Measurements from ENCODE around the gene CYBC1.
A peak's percentile ranks its signal among the peaks of the same experiment; 100 is the strongest.

Gene CYBC1

DNA sequence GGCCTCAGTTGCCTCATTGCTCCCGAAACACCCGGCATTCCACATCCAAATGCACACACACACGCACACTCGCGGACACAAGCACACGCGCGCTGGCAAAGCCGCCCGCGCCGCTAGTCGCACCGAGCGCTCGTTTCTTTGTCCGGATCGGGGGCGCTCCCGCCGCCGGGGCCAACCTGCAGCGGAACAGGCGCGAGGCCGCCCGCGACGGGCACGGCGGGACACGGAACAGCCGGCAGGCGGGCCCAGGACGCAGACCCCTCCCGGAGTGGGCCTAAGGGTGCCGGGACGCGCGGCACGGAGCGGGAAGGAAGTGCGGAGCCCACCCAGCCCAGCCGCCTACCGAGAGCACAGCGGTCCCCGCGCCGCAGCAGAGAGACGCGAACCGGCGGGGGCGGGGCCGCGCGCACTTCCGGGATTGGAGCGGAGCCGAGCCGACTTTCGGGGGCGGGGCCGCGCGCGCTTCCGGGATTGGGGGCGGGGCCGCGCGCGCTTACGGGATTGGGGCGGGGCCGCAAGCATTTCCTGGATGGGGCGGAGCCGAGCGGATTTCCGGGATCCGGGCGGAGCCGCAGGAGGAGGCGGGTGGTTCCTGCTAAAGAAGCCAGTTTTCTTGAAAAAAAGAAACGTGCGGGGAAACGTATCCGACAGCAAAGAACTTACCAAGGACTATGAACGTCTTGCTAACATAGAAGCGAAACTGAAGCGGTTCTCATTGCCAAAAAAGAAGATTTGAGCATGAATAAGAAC, at the start of gene CYBC1:
Gene CYBC1 (minus strand): TSS at position 396 of the 750 bp plus-strand sequence. CDS start 1,498 bp downstream, outside the sequence.
- DNase-seq (ENCODE audit: low spot score): peak; percentile 96

- DNase-seq (ENCODE audit: low spot score): peak; percentile 19
Measured at GRCh38 chr17:82497483-82498405, 47.2 kb upstream of the CYBC1 start.

DNA sequence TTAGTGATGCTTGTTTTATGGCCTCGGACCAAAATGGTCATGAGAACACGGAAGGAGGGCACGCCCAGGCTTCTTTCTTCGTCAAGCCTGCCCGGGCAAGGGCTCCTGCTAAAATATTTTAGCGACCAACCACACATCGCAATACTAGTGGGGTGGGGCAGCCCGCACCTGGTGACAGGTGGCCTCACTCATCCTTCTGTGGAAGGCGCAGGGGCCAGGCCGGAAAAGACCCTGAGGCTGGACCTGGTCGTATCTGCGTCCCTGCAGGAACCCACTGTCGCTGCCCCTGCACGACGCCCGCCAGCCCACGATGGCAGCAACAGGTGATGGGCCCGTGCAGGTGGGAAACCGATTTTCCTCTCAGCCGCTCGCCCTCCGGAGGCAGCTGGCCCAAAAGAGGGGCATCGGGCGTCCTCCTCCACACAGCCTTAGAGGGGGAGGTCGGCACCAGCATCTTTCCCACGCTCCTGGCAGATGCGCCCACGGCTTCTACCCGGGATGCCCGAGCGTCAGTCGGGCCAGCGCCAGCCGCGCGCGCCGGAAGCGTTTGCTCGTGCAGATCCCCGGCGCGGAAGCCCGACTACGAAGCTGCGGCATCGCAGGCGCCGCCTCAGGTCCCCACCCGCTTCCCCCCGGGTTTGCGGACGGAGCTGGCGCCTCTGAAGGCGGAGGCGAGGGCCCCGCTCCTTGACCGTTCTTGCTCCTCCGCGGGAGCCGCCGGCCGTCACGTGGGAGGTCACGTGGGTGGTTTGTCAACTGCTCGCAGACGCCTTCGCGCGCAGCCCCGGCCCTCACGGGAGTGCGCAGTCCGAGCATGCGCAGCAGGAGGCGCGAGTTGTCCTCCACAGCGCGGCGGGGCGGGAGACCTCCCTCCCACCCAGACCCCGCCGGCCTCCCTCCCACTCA, 46.2 kb upstream of the CYBC1 start:
- peak; percentile 95 for DNase-seq (ENCODE audit: low spot score)

DNA sequence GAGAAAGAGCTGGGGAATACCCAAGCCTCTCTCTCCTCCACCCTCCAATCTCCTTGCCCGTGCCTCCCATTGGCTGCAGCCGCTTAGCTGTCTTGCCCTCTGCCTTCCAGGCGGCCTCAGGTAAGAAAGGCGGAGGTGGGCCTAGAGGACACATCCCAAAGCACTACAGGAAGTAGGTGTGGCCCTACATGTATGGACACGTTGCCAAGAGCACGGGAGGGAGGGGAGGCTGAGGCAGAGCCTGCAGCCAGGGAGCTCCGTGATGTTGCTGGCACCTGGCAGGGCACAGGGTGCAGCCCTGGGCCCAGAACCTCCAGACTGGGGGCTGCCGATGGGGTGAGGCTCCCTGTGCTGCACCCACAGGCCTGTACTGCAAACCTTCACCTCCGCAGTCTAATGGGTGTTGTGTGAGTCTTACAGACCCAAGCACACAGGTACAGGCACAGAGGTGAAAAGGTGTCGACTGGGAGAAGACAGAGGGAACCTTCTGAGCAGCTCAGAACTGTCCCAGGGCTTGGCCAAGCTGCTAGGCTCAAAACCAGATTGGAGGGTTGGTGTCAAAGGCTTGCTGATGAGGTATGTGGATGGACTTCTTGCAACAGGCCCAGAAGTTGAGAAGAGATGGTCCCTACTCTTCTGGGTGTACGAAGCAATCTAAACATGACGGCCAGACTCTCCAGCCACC, 45.4 kb upstream of the CYBC1 start:
- DNase-seq (ENCODE audit: low spot score): no peak

DNA sequence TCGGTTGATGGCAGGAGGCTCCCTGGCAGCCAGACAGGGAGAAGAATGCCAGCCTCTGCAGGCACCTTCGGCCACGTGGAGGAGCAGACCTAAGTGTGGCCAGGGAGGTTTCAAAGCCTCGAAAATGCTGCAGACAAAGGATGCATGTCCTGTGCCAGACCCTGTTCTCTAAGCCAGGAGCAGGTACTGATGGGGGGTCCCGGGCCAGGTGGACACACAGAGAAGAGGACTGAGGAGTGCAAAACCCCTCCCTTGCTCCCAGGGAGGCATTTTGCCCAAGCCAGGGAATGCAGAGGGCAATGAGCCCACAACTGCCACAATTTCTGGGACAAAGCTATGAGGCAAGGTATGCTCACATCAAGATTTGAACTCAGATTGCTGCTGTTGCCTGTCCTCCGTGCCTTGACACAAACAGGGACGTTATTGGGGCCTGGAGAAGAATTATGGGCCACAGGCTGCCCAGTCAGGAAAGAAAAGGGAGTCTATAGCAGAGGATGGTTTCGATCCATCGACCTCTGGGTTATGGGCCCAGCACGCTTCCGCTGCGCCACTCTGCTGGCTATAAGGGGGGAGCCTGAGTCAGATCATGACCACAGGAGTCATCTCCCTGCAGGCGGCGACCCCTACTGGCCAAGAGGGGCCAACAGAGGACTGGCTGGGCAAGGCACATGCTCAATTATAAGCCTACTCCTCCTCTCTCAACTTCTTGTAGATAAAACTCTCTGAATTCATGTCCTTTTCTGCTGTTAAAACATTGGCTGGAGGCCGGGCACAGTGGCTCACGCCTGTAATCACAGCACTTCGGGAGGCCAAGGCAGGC, 43.9 kb upstream of the CYBC1 start:
- DNase-seq (ENCODE audit: low spot score): peak; percentile 92

DNA sequence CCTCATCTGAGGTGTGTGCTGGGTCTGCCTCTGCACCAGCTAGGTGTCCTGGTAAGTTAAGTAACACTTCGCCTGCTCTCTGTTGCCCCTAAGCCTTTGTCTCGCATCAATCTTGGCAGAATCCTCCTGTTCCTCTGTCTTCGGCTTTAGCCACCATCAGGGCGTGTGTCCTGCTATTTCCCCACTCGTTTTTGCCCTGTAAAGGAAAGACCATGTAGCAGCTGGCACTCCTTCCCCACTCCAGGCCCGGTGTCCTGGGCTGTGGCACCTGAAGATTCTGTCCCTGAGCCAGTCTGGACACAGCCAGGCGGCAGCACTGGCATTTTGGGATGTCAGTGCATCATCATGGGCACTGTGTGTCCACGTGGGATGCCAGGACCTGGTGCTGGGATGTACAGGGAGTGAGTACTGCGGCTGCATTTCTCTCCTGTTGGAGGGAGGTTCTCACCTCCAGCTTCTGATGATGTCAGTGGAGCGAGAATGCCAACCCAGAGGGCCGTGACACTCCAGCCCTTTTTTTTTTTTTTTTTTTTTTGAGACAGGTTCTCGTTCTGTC, 42.8 kb upstream of the CYBC1 start:
- no peak for DNase-seq (ENCODE audit: low spot score)

DNA sequence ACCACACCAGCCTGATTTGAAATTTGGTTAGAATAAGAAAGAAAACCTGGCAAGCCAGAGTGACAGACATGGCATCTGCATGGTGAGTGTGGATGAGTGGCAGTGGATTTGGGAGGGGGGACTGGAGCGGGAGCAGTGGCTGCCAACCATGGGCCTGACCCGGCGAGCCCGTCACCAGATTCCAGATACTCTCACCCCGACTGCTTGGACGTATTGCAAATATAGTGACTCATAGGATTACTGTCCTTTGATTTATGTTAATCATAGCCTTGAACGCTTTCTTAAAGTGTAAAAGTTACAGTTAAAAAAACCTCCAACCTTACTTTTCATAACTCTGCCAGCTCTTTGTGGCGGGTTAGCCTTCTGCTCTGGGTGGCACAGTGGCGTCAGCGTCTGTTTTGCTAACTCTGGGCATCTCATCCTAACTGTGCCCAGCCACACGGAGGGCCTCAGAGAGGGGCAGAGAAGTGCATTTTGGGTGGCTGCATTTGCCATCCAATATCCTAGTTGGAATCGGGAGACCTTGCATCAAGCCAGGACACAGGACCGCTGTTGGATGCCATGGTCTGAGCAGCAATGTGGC, 42.2 kb upstream of the CYBC1 start:
- DNase-seq (ENCODE audit: low spot score): no peak

DNA sequence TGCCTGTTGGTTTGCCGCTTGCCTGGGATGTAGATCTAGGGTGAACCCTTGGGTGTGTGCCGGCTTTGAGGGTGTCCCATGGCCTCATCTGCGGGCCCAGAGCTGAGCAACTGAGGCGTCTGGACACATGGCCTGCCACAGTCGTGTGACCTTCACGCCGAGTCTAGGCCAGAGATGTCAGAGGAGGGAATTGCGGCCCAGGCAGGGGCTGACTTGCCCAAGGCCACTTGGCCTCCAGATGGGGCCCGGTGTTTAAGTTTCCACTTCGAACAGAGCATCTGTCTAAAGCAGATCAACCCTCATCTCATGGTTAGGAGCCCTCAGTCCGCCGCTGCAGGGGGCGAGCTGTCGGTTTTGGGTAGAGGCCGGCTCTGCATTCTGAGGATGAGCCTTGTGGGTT, 41.0 kb upstream of the CYBC1 start:
- DNase-seq (ENCODE audit: low spot score): no peak

DNA sequence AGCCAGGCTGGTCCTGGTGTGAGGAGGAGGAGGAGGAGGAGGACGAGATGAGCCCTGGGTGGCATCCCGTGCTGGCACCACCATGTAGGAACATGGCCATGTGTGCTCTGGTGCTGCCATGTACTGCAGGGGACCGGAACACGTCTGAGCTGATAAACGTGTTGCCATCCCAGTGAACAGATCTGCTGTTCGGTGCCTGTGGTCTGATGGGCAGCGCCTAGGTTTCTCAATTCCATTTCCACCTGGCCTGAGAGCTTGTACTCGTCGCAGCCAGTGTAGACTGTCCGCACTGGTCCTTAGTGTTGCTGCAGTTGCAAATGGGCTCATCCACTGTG, 40.6 kb upstream of the CYBC1 start:
- no peak for DNase-seq (ENCODE audit: low spot score)

DNA sequence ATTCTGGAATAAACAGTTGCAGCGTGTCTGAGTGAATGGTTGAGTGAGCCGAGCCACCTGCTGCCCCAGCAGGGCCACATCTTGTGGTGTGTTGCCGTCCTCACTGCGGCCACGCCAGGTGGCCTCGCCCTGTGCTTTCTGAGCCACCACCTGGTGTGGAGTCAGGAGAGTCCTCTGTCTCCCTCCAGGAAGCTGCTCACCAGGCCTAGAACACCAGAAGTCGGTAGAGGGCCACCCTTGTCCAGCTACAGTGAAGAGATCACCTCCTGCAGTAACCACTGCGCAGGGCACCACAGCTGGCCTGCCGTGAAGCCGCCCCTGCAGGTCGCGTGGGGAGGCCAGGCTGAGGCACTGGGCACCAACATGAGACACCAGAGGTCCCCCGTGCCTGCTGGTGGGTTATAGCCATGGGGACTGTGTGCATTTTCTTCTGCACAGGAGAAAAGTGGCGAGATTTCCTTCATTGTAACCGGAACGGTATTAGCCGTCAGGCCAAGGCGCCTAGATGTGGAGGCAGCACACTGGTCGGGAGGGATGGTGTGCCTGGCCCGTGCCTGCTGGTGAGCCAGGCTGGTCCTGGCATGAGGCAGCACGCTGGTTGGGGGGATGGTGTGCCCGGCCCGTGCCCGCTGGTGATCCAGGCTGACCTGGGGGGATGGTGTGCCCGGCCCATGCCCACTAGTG, 40.1 kb upstream of the CYBC1 start:
- no peak for DNase-seq (ENCODE audit: low spot score)

- no peak for DNase-seq (ENCODE audit: low spot score)
Measured at GRCh38 chr17:82489851-82490511, 39.4 kb upstream of the CYBC1 start.

DNA sequence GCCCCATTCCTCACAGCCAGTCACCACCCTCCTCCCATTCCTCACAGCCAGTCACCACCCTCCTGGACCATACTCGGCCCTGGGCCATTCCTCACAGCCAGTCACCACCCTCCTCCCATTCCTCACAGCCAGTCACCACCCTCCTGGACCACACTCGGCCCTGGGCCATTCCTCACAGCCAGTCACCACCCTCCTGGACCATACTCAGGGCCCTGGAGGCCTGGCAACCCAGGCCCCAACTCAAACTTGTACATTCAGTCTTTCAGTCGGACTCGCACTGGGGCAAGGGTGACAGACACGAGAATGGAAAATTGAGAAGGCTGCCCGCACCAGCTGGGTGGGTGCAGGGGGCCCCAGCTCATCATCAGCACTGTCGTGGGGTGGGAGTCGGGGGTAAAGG, 38.6 kb upstream of the CYBC1 start:
- DNase-seq (ENCODE audit: low spot score): no peak

DNA sequence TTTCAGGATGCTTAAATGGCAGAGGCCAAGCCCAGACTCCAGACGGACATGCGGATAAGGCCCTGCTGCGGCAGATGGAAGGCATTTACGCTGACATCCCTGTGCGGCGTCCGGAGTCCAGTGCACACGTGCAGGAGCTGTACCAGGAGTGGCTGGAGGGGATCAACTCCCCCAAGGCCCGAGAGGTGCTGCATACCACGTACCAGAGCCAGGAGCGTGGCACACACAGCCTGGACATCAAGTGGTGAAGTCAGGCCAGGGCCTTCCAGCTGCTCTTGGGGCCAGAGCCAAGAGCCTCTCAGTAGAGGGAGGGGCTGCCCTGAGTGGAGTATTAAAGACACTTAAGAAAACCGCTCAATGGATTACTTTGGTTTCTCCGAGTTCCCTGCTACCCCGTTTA, 37.4 kb upstream of the CYBC1 start:
- DNase-seq (ENCODE audit: low spot score): no peak

DNA sequence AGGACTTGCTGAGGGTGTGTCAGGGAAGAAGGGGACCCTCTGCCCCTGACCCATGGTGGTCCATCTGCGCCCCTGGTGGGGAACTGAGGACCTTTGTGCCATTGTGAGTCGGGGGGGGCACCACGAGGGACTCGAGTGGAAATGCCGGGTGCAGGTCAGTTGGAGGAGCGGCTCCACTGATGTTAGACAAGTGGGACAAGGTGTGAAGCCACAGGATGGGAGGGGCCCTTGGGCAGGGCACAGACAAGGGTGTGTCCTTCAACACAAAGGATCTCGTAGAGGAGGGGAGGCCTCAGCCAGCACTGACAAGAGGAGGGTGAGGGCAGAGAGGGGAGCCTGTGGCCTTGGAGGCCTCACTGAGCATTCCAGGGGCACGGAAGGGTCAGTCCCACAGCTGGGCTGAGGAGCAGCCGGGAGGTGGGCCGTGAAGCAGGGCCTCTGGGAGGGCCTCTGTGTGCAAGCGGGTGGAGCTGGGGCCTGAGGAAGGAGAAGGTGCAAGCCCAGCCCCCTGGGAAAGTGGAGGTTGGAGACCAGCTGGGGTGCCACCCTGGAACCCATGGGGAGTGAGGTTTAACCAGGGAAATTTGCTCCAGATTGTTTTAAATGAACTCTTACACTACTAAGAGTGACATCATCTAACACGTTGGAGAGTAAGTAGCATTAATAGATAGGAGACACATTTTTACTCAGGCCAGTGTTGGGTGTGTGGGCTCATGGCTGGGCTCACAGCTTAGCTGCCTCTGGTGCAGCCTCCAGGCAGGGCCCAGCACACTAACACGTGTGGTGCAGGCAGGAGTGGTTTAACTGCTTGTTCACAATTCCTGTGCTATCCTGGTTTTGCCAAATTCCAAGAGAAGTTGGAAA, 35.9 kb upstream of the CYBC1 start:
- DNase-seq (ENCODE audit: low spot score): no peak

GRCh38 chr17:82483836-82484235, 33.3 kb upstream of the CYBC1 start:
- no peak for DNase-seq (ENCODE audit: low spot score)

GRCh38 chr17:82483204-82483660, 32.7 kb upstream of the CYBC1 start:
- no peak for DNase-seq (ENCODE audit: low spot score)

GRCh38 chr17:82480318-82480717, 29.8 kb upstream of the CYBC1 start:
- DNase-seq (ENCODE audit: low spot score): no peak

DNA sequence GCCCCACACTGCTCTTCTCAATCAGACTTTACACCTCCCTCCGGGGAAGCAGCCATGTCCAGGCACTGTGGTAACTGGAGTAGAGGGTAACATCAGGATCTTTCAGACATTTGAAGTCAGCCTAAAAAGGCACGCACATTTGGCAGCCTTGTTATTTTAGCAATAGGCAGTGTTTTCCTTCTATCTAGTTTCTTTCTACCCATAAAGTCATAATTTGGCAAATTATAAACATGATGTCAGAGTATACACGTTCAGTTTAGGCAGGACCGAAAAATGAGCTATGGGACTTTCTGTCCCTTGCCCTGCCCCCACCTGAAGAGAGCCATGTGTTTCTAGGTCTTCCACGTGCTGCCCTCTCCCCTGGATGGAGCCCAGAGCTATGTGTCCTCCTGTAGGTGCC, 29.1 kb upstream of the CYBC1 start:
- no peak for DNase-seq (ENCODE audit: low spot score)

Measured in activated CD4-positive, alpha-beta T cell treated with anti-CD3 and anti-CD28 coated beads, Interleukin-2, Interleukin-4, amounts not matched to agents 100 ng/mL and 50 ng/mL, durations not matched to agents 16 hours and 8 hours (primary cell).